ENCODE data around the gene SPART. TPM values are rescaled to one million over a fixed set of nuclear protein-coding genes. Genes with fewer than 3 reads are reported as not detected.

The SPART gene
- polyA plus RNA-seq, 2 of the 4 experiments (the other 2 are of a cell fraction): 33.9 to 37.0 TPM

DNA sequence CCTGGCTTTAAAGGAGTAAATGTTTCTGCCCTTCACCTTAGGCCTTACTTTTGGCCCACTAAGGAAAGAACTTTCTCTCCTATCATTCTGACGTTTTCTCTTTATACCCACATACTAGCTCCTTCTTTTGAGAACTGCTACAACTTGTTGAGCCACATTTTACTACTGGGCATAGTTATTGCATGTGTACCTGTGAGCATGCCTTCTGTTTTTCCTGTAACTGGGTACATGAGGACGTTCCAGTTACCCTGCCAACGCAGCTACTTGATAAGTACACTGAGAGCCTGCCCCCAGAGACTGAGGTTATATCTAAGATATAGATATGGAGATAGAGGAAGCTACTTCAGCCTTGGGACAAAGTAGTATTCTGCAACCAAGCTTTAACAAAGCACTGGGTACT is 52.1 kb downstream of the SPART start:
- Histone ChIP-seq H3K4me2 (no peak overlapping the region), H3K9me3 (peaks cover 7% of the 10 kb centered on the region; the same call in 1 of the 3 replicates), H3K27ac (no peak overlapping the region), H3K4me3 (no peak overlapping the region), H3K4me1 (0 out of 3 replicates have a peak, but pooled peaks cover 4% of the 10 kb centered on the region)
- DNase-seq (ENCODE audit: low read depth in 1 of 2, low spot score in 1 of 2) (no peak), FAIRE-seq (no peak), ATAC-seq (no peak)
- ChIA-PET POLR2A (no interaction called here), CTCF (interaction anchor here (2.6 kb wide), 1 partner anchor 11 kb away, joined by 11 read pairs; no protein-coding TSS in a partner anchor)
- WGBS (ENCODE audit: missing lambda C conversion rate): 28% methylated on average over 3 of the region's 3 CpGs
- TF ChIP-seq TFCP2L1 (CRISPR knock-in tag; IDR thresholded peaks at IDR 0.05) (no peak), HDAC2 (IDR thresholded peaks at IDR 0.05) (no peak), PHF8 (IDR thresholded peaks at IDR 0.05; ENCODE audit: borderline replicate concordance, low read depth) (no peak), POLR2AphosphoS2 (conservative IDR thresholded peaks at IDR 0.05; ENCODE audit: low read length) (no peak), FOSL2 (IDR thresholded peaks at IDR 0.05) (no peak), FOSL2 (CRISPR knock-in tag; IDR thresholded peaks at IDR 0.05) (no peak), CHD2 (IDR thresholded peaks at IDR 0.05; ENCODE audit: low read length, partially characterized antibody) (no peak), MYC (IDR thresholded peaks at IDR 0.05; ENCODE audit: borderline replicate concordance, low read length) (no peak)
- TF ChIP-seq, protein P1, sequence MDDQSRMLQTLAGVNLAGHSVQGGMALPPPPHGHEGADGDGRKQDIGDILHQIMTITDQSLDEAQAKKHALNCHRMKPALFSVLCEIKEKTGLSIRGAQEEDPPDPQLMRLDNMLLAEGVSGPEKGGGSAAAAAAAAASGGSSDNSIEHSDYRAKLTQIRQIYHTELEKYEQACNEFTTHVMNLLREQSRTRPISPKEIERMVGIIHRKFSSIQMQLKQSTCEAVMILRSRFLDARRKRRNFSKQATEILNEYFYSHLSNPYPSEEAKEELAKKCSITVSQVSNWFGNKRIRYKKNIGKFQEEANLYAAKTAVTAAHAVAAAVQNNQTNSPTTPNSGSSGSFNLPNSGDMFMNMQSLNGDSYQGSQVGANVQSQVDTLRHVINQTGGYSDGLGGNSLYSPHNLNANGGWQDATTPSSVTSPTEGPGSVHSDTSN (IDR thresholded peaks at IDR 0.05): no peak

DNA sequence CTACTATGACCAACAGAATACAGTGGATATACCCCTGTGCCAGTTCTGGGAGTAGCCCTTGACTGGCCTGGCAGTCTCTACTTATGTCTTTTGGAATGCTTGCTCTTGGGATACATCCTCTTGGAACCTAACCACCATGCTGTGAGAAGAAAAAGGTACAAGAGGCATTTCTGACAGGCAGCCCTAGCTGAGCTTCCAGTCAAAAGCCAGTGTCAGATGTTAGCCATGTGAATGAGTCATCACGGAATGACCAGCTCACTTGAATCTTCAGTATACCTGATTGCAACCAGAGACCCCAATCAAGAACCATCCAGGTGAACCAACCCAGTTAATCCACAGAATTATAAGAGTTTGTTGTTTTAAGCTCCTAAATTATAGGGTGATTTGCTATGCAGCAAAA is 52.7 kb downstream of the SPART start:
- CTCF ChIA-PET: interaction anchor here (2.6 kb wide), 1 partner anchor 10 kb away, joined by 11 read pairs; no protein-coding TSS in a partner anchor
- POLR2A ChIA-PET: no interaction called here
- FAIRE-seq (no peak), DNase-seq (ENCODE audit: low read depth in 1 of 2, low spot score in 1 of 2) (no peak), ATAC-seq (no peak)
- H3K9me3 ChIP-seq: peaks cover 9% of the 10 kb centered on the region; the same call in 1 of the 3 replicates
- H3K4me3 ChIP-seq: no peak overlapping the region
- TF ChIP-seq, protein P1 (IDR thresholded peaks at IDR 0.05): no peak
- TF ChIP-seq NPAS2 (CRISPR knock-in tag; IDR thresholded peaks at IDR 0.05; ENCODE audit: borderline replicate concordance) (no peak), MAFK (IDR thresholded peaks at IDR 0.05; ENCODE audit: partially characterized antibody) (no peak), BHLHE40 (IDR thresholded peaks at IDR 0.05; ENCODE audit: low read depth, low read length) (no peak), CHD4 (IDR thresholded peaks at IDR 0.05; ENCODE audit: borderline replicate concordance) (no peak), TP53 (CRISPR knock-in tag; IDR thresholded peaks at IDR 0.05) (no peak), RFX5 (IDR thresholded peaks at IDR 0.05) (no peak), POLR2AphosphoS2 (conservative IDR thresholded peaks at IDR 0.05; ENCODE audit: low read length) (no peak), TFCP2L1 (CRISPR knock-in tag; IDR thresholded peaks at IDR 0.05) (no peak), FOXS1 (CRISPR knock-in tag; IDR thresholded peaks at IDR 0.05) (no peak), CHD2 (IDR thresholded peaks at IDR 0.05; ENCODE audit: low read length, partially characterized antibody) (no peak), HOXA7 (CRISPR knock-in tag; IDR thresholded peaks at IDR 0.05) (no peak), CEBPB (IDR thresholded peaks at IDR 0.05) (no peak), NR3C1 (IDR thresholded peaks at IDR 0.05) (no peak), ESRRA (IDR thresholded peaks at IDR 0.05; ENCODE audit: borderline replicate concordance, low read length) (no peak), ZFP36 (IDR thresholded peaks at IDR 0.05; ENCODE audit: borderline replicate concordance, partially characterized antibody) (no peak), HOXB5 (CRISPR knock-in tag; IDR thresholded peaks at IDR 0.05) (no peak)
- TF ChIP-seq, protein P2, sequence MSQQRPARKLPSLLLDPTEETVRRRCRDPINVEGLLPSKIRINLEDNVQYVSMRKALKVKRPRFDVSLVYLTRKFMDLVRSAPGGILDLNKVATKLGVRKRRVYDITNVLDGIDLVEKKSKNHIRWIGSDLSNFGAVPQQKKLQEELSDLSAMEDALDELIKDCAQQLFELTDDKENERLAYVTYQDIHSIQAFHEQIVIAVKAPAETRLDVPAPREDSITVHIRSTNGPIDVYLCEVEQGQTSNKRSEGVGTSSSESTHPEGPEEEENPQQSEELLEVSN (IDR thresholded peaks at IDR 0.05; ENCODE audit: borderline replicate concordance, low read depth): no peak
- TF ChIP-seq, protein P3, sequence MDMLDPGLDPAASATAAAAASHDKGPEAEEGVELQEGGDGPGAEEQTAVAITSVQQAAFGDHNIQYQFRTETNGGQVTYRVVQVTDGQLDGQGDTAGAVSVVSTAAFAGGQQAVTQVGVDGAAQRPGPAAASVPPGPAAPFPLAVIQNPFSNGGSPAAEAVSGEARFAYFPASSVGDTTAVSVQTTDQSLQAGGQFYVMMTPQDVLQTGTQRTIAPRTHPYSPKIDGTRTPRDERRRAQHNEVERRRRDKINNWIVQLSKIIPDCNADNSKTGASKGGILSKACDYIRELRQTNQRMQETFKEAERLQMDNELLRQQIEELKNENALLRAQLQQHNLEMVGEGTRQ (IDR thresholded peaks at IDR 0.05): no peak
- H3K4me1 ChIP-seq: 0 out of 3 replicates have a peak, but pooled peaks cover 4% of the 10 kb centered on the region
- H3K27ac ChIP-seq: no peak overlapping the region
- 67% methylated on average over 1 of the region's 1 CpG for WGBS (ENCODE audit: missing lambda C conversion rate)
- no peak overlapping the region for H3K4me2 ChIP-seq
